B cell (primary cell): Measurements from ENCODE around the gene RPS25. TPM values are rescaled to one million over a fixed set of nuclear protein-coding genes. Genes with fewer than 3 reads are reported as not detected.

Experiments used
- ATAC-seq: fragments of 200-7000 bp; cut with Tn5 transposase; one replicate; pipeline ENCODE4 v1.10.0; 2021; ENCODE audit warnings: low read depth, mild to moderate bottlenecking, moderate number of reproducible peaks, moderate library complexity
- CTCF ChIA-PET: fragments of 350-600 bp; sonication (Branson Sonifier 250); formaldehyde crosslinking; loops from one replicate; lab custom pipeline; 2021; ENCODE audit warnings: antibody characterized with exemption, inconsistent platforms; lab: Charles Lee
- POLR2A ChIA-PET: fragments of 350-600 bp; sonication (Branson Sonifier 250); formaldehyde crosslinking; loops from one replicate; lab custom pipeline; 2021; ENCODE audit warnings: antibody characterized with exemption; lab: Charles Lee
- DNase-seq: peaks from one replicate; pipeline ENCODE4 v3.0.0; 2013
- H2AFZ ChIP-seq: 2 replicates; pipeline ENCODE4 v1.6.1; 2012; ENCODE audit warnings: mild to moderate bottlenecking, low read depth, low read length; ENCODE audit not compliant: insufficient read depth, poor library complexity, severe bottlenecking
- H3K27ac ChIP-seq, 2 donors: 1 replicate in 1 of 2; 2 replicates in 1 of 2; pipeline ENCODE4 v1.5.1; 2012 to 2013; ENCODE audit warnings: low read length in 2 of 2, mild to moderate bottlenecking in 2 of 2, moderate library complexity in 1 of 2
- H3K27me3 ChIP-seq, 4 experiments: fragments of 200-600 bp in 1 of 4; sonication (generic) in 1 of 4; replicated peaks in 1 of 4; 1 replicate in 2 of 4; 2 replicates in 2 of 4; pipeline versions ENCODE4 v1.6.1 to v1.7.0; 2013 to 2016; ENCODE audit warnings: low read length in 3 of 4, mild to moderate bottlenecking in 2 of 4, mixed read lengths in 1 of 4, moderate library complexity in 1 of 4; ENCODE audit not compliant: insufficient read depth in 4 of 4, control insufficient read depth in 3 of 4; ENCODE audit errors: control extremely low read depth in 1 of 4
- H3K36me3 ChIP-seq, 2 experiments: replicated peaks in 1 of 2; 1 replicate in 1 of 2; 2 replicates in 1 of 2; pipeline versions ENCODE4 v1.6.1 to v1.7.1; 2013; ENCODE audit warnings: low read length in 1 of 2; ENCODE audit not compliant: insufficient read depth in 2 of 2, control insufficient read depth in 1 of 2; ENCODE audit errors: control extremely low read depth in 1 of 2, extremely low read depth in 1 of 2
- H3K4me1 ChIP-seq, 2 donors: fragments of 200-600 bp in 1 of 2; sonication (generic) in 1 of 2; 1 replicate in 1 of 2; 2 replicates in 1 of 2; pipeline versions ENCODE4 v1.5.1 to v1.6.1; 2013 to 2017; ENCODE audit warnings: low read length in 2 of 2; ENCODE audit not compliant: control insufficient read depth in 2 of 2, insufficient read depth in 2 of 2
- H3K4me2 ChIP-seq: replicated peaks from 2 replicates; pipeline ENCODE3; 2012; ENCODE audit warnings: mild to moderate bottlenecking, low read depth, low read length; ENCODE audit not compliant: poor library complexity, severe bottlenecking
- H3K4me3 ChIP-seq, 5 experiments: fragments of 200-600 bp in 1 of 5; sonication (generic) in 1 of 5; 1 replicate in 3 of 5; 2 replicates in 2 of 5; pipeline versions ENCODE4 v1.5.1 to v1.7.0; 2011 to 2016; ENCODE audit warnings: low read length in 4 of 5, mild to moderate bottlenecking in 4 of 5, low read depth in 2 of 5, control low read depth in 1 of 5, moderate library complexity in 1 of 5; ENCODE audit not compliant: insufficient read depth in 1 of 5; ENCODE audit errors: control extremely low read depth in 1 of 5, extremely low read depth in 1 of 5
- H3K79me2 ChIP-seq: fragments of 200-600 bp; sonication (generic); one replicate; pipeline ENCODE4 v1.6.0; 2016; ENCODE audit warnings: low read length; ENCODE audit not compliant: control insufficient read depth, insufficient read depth
- H3K9ac ChIP-seq: fragments of 200-600 bp; sonication (generic); 2 replicates; pipeline ENCODE4 v1.6.1; 2017; ENCODE audit warnings: mild to moderate bottlenecking, low read length, moderate library complexity
- H3K9me3 ChIP-seq, 3 donors: one replicate each; pipeline versions ENCODE4 v1.6.1 to v1.7.1; 2013; ENCODE audit warnings: low read length in 2 of 3; ENCODE audit not compliant: control insufficient read depth in 2 of 3, insufficient read depth in 1 of 3; ENCODE audit errors: control extremely low read depth in 1 of 3
- H4K20me1 ChIP-seq: 2 replicates; pipeline ENCODE4 v1.6.0; 2012; ENCODE audit warnings: mild to moderate bottlenecking, low read length; ENCODE audit not compliant: insufficient read depth, control insufficient read depth, poor library complexity, severe bottlenecking
- H3K27ac Mint-ChIP-seq: one replicate; pipeline ENCODE4 v1.8.0; 2021; ENCODE audit warnings: mixed read lengths
- H3K27me3 Mint-ChIP-seq: one replicate; pipeline ENCODE4 v1.8.0; 2021; ENCODE audit warnings: mixed read lengths
- H3K4me1 Mint-ChIP-seq: one replicate; pipeline ENCODE4 v1.8.0; 2021; ENCODE audit warnings: mixed read lengths
- H3K4me3 Mint-ChIP-seq: one replicate; pipeline ENCODE4 v1.8.0; 2021; ENCODE audit warnings: mixed read lengths
- H3K9me3 Mint-ChIP-seq: one replicate; pipeline ENCODE4 v1.8.0; 2022; ENCODE audit warnings: mixed read lengths; ENCODE audit not compliant: insufficient read depth
- CTCF ChIP-seq: fragments of 200-600 bp; IDR thresholded peaks from one replicate; pipeline ENCODE4 v1.8.0; 2022; ENCODE audit warnings: antibody characterized with exemption, mild to moderate bottlenecking
- EZH2 ChIP-seq: IDR thresholded peaks from 2 replicates; pipeline ENCODE4 v1.6.1; 2012; ENCODE audit warnings: borderline replicate concordance, low read depth, mild to moderate bottlenecking, moderate library complexity, low read length; ENCODE audit not compliant: insufficient read depth, poor library complexity, severe bottlenecking
- WGBS: methylation state at CpG from one replicate; pipeline ENCODE4 v1.1.5; 2013; ENCODE audit warnings: missing lambda C conversion rate; ENCODE audit not compliant: insufficient coverage; 5-methylcytosine and 5-hydroxymethylcytosine counted together
- intact Hi-C: fragments of 100-400 bp; cut with micrococcal nuclease; formaldehyde crosslinking; loops from one replicate; pipeline ENCODE4 v1.10.0; 2022
- polyA plus RNA-seq: library from polyadenylated mRNA; depleted of rRNA; stranded (reverse); fragments of >200 nt; gene quantifications from 2 replicates; pipeline ENCODE4 v1.2.3, GENCODE V29; 2012
- total RNA-seq, 2 donors: library from RNA; stranded (reverse); fragments of 120-200 nt in 1 of 2; gene quantifications; 1 replicate in 1 of 2; 2 replicates in 1 of 2; pipeline versions ENCODE4 v1.2.3 to v1.2.4, GENCODE V29; 2013 to 2022

RPS25 gene
- total and polyA plus RNA-seq, 2 donors (not counting 1 experiment from before 2014, with no cell fraction given), result 1,823 to 2,003 TPM

- Histone ChIP-seq H3K27me3 (no peaks in the 10 kb centered on the region), H3K79me2 (peaks cover 35% of the 10 kb centered on the region), H3K9me3 (no peaks in the 10 kb centered on the region), H3K9ac (peak overlapping the region; percentile 88), H4K20me1 (no peaks in the 10 kb centered on the region), H2AFZ (peak overlapping the region; percentile 90), H3K27ac (peak overlapping the region in 1 of 2 donors; percentile 77), H3K4me1 (peaks cover 17 to 22% of the 10 kb centered on the region in 2 donors), H3K36me3 (peaks cover 3 to 24% of the 10 kb centered on the region in 2 experiments), H3K4me2 (peak overlapping the region; percentile 90), H3K4me3 (peak overlapping the region in 3 of 5 experiments; percentile 78 to 90 (median 85))
- H3K4me3 Mint-ChIP-seq, result peak overlapping the region; percentile 99
- peak overlapping the region; percentile 94 for H3K27ac Mint-ChIP-seq
- ATAC-seq, result no peak
- DNase-seq, result no peak
- no peaks in the 10 kb centered on the region for H3K27me3 Mint-ChIP-seq
- no peaks in the 10 kb centered on the region for H3K9me3 Mint-ChIP-seq
- intact Hi-C loops, result loop anchor here (1.0 to 5.0 kb wide), 5 partner anchors 19 to 427 kb away; partner anchors contain the start of genes ARCN1, HYOU1, RPS25 and SLC37A4
- ChIA-PET POLR2A (no interaction called here), CTCF (interaction anchor here (0.8 to 2.3 kb wide), 3 partner anchors 19 to 309 kb away, joined by 3 to 8 read pairs (median 3); partner anchors contain the start of genes RPS25 and TRAPPC4)
- TF ChIP-seq CTCF (no peak), EZH2 (no peak)
- peaks cover 35% of the 10 kb centered on the region for H3K4me1 Mint-ChIP-seq
- 100% methylated on average over 3 of the region's 6 CpGs for WGBS
Measured at GRCh38 chr11:118998822-118999221, 19.3 kb downstream of the RPS25 start.

DNA sequence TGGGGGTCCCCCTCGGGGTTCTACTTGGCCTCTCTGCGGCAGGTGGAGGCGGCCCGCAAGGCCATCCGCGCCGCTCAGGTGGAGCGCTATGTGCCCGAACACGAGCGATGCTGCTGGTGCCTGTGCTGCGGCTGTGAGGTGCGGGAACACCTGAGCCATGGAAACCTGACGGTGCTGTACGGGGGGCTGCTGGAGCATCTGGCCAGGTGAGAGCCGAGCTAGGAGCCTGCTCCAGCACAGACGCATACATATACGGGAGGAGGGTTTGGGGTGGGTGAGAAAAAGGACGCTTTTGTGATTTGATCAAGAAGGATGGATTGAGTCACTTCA, 19.8 kb downstream of the RPS25 start:
- H3K27me3 ChIP-seq, result no peaks in the 10 kb centered on the region
- peaks cover 35% of the 10 kb centered on the region for H3K79me2 ChIP-seq
- H3K27me3 Mint-ChIP-seq, result no peaks in the 10 kb centered on the region
- H3K4me3 ChIP-seq, result peak overlapping the region; percentile 6 to 90 (median 82)
- ATAC-seq (no peak), DNase-seq (no peak)
- ChIA-PET POLR2A (interaction anchor here (1.0 to 1.2 kb wide), 4 partner anchors 15 to 1853 kb away, joined by 3 to 14 read pairs (median 4); partner anchors contain the start of genes RPS25 and TRAPPC4), CTCF (interaction anchor here (1.0 to 2.3 kb wide), 2 partner anchors 19 to 309 kb away, joined by 3 to 8 read pairs; partner anchors contain the start of genes RPS25 and TRAPPC4)
- peaks cover 17 to 22% of the 10 kb centered on the region in 2 donors for H3K4me1 ChIP-seq
- intact Hi-C loops, result loop anchor here (1.0 to 5.0 kb wide), 5 partner anchors 20 to 426 kb away; partner anchors contain the start of genes ARCN1, HYOU1, RPS25 and SLC37A4
- H3K4me3 Mint-ChIP-seq, result peak overlapping the region; percentile 99
- no peaks in the 10 kb centered on the region for H3K9me3 ChIP-seq
- H3K4me1 Mint-ChIP-seq, result peaks cover 35% of the 10 kb centered on the region
- H2AFZ ChIP-seq, result peak overlapping the region; percentile 90
- peak overlapping the region; percentile 39 to 77 for H3K27ac ChIP-seq
- H3K9ac ChIP-seq, result peak overlapping the region; percentile 88
- peak overlapping the region; percentile 90 for H3K4me2 ChIP-seq
- H3K27ac Mint-ChIP-seq, result peak overlapping the region; percentile 94
- 6% methylated on average over 18 of the region's 19 CpGs for WGBS
- no peaks in the 10 kb centered on the region for H4K20me1 ChIP-seq
- TF ChIP-seq EZH2, result no peak
- no peak for TF ChIP-seq CTCF
- no peaks in the 10 kb centered on the region for H3K9me3 Mint-ChIP-seq
- peaks cover 3 to 23% of the 10 kb centered on the region in 2 experiments for H3K36me3 ChIP-seq
